Peyer's patch (tissue), 4 donors: ENCODE data around the gene C1orf185. TPM values are rescaled to one million over a fixed set of nuclear protein-coding genes. Genes with fewer than 3 reads are reported as not detected.

Experiments used
- DNase-seq, 3 donors: peaks; one replicate each; pipeline ENCODE4 v3.0.0-alpha.2; 2017 to 2019
- H3K27ac ChIP-seq, 4 donors: fragments of 200-600 bp; sonication (generic); one replicate each; pipeline ENCODE4 v1.5.1; 2016 to 2019
- H3K27me3 ChIP-seq, 2 donors: fragments of 200-600 bp; sonication (generic); one replicate each; pipeline ENCODE4 v1.5.1; 2019
- H3K36me3 ChIP-seq, 3 donors: fragments of 200-600 bp; sonication (generic); one replicate each; pipeline ENCODE4 v1.5.1; 2016 to 2019
- H3K4me1 ChIP-seq, 4 donors: fragments of 200-600 bp; sonication (generic); one replicate each; pipeline ENCODE4 v1.5.1; 2016 to 2019
- H3K4me3 ChIP-seq, 4 donors: fragments of 200-600 bp; sonication (generic); 1 replicate in 3 of 4; 2 replicates in 1 of 4; pipeline ENCODE4 v1.5.1; 2016 to 2019; ENCODE audit warnings: mild to moderate bottlenecking in 1 of 4
- H3K9me3 ChIP-seq, 4 donors: fragments of 200-600 bp; sonication (generic); one replicate each; pipeline ENCODE4 v1.5.1; 2016 to 2019; ENCODE audit warnings: mild to moderate bottlenecking in 1 of 4
- POLR2A ChIP-seq, 2 donors: fragments of 450-650 bp; IDR thresholded peaks; one replicate each; pipeline ENCODE4 v1.5.1; 2017; ENCODE audit warnings: antibody characterized with exemption in 2 of 2, mild to moderate bottlenecking in 2 of 2, moderate library complexity in 2 of 2
- total RNA-seq, 4 donors: library from RNA; depleted of rRNA; stranded (reverse); fragments of >200 nt; gene quantifications; one replicate each; pipeline ENCODE4 v1.1.0, GENCODE V29; 2016
- TF ChIP-seq, protein P1 (sequence below), 6 experiments: fragments of 450-650 bp in 4 of 6; fragments of 200-600 bp in 2 of 6; sonication (generic) in 1 of 6; IDR thresholded peaks; one replicate each; pipeline ENCODE4 v1.5.1; 2017 to 2019; ENCODE audit warnings: antibody characterized with exemption in 6 of 6, mild to moderate bottlenecking in 3 of 6, moderate library complexity in 1 of 6

C1orf185 gene
- total RNA-seq, 4 donors from 2014 or later = not detected

DNA sequence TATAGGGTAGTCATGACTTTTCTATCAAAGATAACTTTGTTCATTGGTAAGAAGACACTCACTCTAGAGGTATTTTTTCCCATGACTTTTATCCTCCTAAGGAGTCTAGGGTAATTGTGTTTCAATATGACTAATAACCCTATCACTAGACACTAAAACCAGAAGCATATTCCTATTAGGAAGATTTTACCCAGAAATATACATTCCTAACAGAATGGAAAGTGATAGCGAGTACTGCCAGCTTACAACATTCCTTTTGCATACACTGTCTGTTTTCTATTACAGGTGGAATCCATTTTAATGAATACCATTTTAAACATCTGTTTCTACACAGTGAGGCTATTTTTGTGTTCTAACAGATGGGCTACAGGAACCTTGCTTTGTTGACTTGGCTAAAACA is 31.4 kb upstream of the C1orf185 start:
- no peaks in the 10 kb centered on the region for H3K27me3 ChIP-seq
- no peaks in the 10 kb centered on the region for H3K36me3 ChIP-seq
- H3K4me1 ChIP-seq = no peaks in the 10 kb centered on the region
- no peak for DNase-seq
- H3K27ac ChIP-seq = no peak overlapping the region
- TF ChIP-seq POLR2A (IDR thresholded peaks at IDR 0.05) = no peak
- TF ChIP-seq, protein P1, sequence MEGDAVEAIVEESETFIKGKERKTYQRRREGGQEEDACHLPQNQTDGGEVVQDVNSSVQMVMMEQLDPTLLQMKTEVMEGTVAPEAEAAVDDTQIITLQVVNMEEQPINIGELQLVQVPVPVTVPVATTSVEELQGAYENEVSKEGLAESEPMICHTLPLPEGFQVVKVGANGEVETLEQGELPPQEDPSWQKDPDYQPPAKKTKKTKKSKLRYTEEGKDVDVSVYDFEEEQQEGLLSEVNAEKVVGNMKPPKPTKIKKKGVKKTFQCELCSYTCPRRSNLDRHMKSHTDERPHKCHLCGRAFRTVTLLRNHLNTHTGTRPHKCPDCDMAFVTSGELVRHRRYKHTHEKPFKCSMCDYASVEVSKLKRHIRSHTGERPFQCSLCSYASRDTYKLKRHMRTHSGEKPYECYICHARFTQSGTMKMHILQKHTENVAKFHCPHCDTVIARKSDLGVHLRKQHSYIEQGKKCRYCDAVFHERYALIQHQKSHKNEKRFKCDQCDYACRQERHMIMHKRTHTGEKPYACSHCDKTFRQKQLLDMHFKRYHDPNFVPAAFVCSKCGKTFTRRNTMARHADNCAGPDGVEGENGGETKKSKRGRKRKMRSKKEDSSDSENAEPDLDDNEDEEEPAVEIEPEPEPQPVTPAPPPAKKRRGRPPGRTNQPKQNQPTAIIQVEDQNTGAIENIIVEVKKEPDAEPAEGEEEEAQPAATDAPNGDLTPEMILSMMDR (IDR thresholded peaks at IDR 0.05) = no peak
- no peak overlapping the region for H3K4me3 ChIP-seq
- H3K9me3 ChIP-seq = no peaks in the 10 kb centered on the region

DNA sequence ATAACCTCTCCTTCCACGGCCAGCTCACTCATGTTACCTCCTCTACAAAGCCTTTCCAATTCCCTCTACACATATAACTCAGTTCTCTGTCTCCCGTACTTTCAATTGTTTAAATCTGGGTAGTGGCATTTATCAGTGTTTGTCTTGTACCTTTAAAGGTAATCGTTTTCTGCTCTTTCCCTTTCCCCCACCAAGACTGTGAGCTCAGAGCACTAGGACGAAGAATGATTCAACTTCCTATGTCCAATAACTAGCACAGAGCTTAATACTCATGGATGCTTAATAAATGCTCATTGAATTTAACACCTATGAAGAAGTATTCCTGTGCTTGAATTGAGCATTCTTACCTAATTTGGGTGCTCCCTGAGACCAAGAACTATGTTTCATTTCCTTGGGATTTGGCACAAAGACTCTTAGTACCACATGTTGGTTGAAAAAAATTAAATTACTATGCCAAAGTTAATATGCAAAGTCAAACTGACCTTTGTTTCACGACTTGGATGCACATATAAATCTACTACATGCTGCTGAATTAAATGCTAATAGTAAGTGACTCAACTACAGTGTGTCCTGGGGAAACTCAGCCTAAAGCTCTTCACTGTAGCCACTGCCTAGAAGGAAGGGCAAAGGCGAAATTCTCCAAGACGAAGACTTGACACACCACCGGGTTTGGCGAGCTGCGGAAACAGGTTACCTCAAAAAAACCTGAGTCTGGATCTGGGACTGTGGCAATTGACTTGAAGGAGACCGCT is 30.6 kb upstream of the C1orf185 start:
- Histone ChIP-seq H3K27ac (no peak overlapping the region), H3K27me3 (no peaks in the 10 kb centered on the region), H3K9me3 (no peaks in the 10 kb centered on the region), H3K36me3 (no peaks in the 10 kb centered on the region), H3K4me1 (no peaks in the 10 kb centered on the region), H3K4me3 (no peak overlapping the region)
- DNase-seq = no peak
- TF ChIP-seq, protein P1 (IDR thresholded peaks at IDR 0.05) = no peak
- TF ChIP-seq POLR2A (IDR thresholded peaks at IDR 0.05) = no peak

DNA sequence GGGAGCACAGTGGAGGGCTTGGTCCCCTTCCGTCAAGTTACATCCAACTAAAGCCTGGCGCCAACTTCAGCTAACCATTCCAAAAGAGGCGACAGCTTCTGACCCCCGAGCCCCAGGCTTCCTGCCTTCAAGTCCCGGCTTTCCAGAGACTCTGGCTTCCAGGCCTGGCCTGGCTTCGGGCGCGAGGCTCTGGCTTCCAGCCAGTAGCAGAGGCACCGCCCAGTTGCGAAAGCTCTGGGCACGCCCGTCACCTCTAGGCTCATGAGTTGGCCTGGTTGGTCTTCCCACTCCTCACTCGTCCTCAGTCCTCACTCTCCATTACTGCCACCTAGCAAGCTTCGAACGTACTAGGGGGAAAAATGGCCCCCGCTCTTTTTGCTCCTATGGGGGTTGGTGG is 30.0 kb upstream of the C1orf185 start:
- Histone ChIP-seq H3K27ac (no peak overlapping the region), H3K4me1 (no peaks in the 10 kb centered on the region), H3K27me3 (no peaks in the 10 kb centered on the region), H3K36me3 (no peaks in the 10 kb centered on the region), H3K4me3 (no peak overlapping the region), H3K9me3 (no peaks in the 10 kb centered on the region)
- peak in 2 of 3 donors; percentile 52 to 62 for DNase-seq
- TF ChIP-seq, protein P1 (IDR thresholded peaks at IDR 0.05) = no peak
- TF ChIP-seq POLR2A (IDR thresholded peaks at IDR 0.05) = no peak

DNA sequence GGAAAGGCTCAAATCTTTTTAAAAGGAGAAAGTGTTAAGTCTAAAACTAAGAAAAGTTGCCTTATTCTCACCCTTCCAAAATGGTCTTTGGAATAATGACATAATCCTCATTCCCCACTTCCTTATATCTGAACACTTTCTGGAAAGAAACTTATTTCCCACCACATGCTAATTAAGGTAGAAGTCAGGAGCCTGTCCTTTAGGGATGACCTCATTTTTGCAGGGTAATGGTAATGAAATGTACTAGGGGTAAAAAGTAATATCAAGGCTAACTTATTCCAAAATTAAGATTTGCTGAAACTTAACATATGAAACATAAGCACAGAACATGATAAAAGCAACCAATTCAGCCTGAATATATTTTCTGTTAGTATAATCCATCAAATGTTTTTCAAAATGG is 29.4 kb upstream of the C1orf185 start:
- TF ChIP-seq, protein P1 (IDR thresholded peaks at IDR 0.05) = no peak
- no peak for TF ChIP-seq POLR2A (IDR thresholded peaks at IDR 0.05)
- Histone ChIP-seq H3K4me1 (no peaks in the 10 kb centered on the region), H3K27me3 (no peaks in the 10 kb centered on the region), H3K9me3 (no peaks in the 10 kb centered on the region), H3K27ac (no peak overlapping the region), H3K4me3 (no peak overlapping the region), H3K36me3 (no peaks in the 10 kb centered on the region)
- DNase-seq = no peak

DNA sequence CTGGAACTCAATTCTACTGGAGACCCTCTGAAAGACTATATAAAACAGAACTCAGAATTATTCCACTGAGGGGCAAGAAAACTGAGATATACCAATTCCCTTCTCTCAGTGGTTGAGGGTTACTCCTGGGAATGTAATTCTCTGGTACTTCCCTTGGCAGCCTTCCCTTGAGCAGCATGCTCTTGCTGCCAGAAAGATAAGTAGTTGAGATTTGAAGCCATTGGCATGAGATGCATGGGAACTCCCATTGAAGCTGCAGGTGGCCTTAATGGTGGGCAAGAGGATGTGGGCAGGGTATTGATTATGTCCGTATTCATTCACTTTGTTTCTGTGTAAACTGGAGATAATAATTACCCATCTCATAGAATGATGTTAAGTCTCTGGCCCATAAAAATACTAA is 28.6 kb upstream of the C1orf185 start:
- no peaks in the 10 kb centered on the region for H3K4me1 ChIP-seq

More for the DNA sequence above, 28.6 kb upstream of the C1orf185 start:
- no peak overlapping the region for H3K4me3 ChIP-seq
- H3K36me3 ChIP-seq = no peaks in the 10 kb centered on the region
- DNase-seq = no peak
- no peaks in the 10 kb centered on the region for H3K9me3 ChIP-seq
- TF ChIP-seq POLR2A (IDR thresholded peaks at IDR 0.05) = no peak
- TF ChIP-seq, protein P1 (IDR thresholded peaks at IDR 0.05) = no peak
- no peaks in the 10 kb centered on the region for H3K27me3 ChIP-seq
- no peak overlapping the region for H3K27ac ChIP-seq
